Measurements from ENCODE around the gene CDKL1.

DNA sequence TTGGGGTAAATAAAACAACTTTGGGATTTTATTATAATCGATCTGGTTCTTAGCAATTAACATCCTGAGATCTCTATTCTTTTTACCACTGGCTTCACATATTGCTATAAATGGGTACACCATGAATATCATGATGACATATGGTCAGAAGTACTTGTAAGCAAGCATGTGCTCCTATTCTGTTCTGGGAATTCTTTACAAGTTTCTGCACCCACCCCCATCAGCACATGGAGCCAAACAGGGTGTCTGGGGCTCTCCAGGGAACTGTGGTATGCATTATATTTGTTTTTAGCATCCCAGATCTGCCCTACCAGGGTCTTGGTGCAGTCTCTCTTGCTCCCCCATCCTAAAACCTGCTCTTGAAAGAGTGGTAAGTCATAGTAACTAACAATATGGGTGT, 53.2 kb downstream of the CDKL1 start:
- TF ChIP-seq YY1 (IDR thresholded peaks at IDR 0.05; ENCODE audit: insufficient read depth, insufficient read length) (no peak), ZNF274 (IDR thresholded peaks at IDR 0.05; ENCODE audit: low read depth, low read length) (no peak), SUZ12 (IDR thresholded peaks at IDR 0.05; ENCODE audit: extremely low read depth, insufficient read depth, insufficient read length) (no peak)
